Tibial nerve (tissue), 4 donors: ENCODE measurements around the gene TFDP2. TPM values are rescaled to one million over a fixed set of nuclear protein-coding genes. Genes with fewer than 3 reads are reported as not detected.
A peak's percentile ranks its signal among the peaks of the same experiment; 100 is the strongest.

ENCODE experiments used
- DNase-seq, 2 donors: peaks; one replicate each; pipeline ENCODE4 v3.0.0-alpha.2; 2019; ENCODE audit warnings: low spot score in 2 of 2
- H3K27ac ChIP-seq, 4 donors: fragments of 200-600 bp; sonication (generic) in 3 of 4; one replicate each; pipeline ENCODE4 v1.5.1; 2017 to 2019; ENCODE audit warnings: mild to moderate bottlenecking in 1 of 4
- H3K27me3 ChIP-seq, 2 donors: fragments of 200-600 bp; sonication (generic) in 1 of 2; one replicate each; pipeline versions ENCODE4 v1.5.1 to v1.6.0; 2017 to 2019
- H3K36me3 ChIP-seq, 3 donors: fragments of 200-600 bp; sonication (generic); one replicate each; pipeline ENCODE4 v1.5.1; 2018 to 2019
- H3K4me1 ChIP-seq, 4 donors: fragments of 200-600 bp; sonication (generic) in 3 of 4; one replicate each; pipeline ENCODE4 v1.5.1; 2017 to 2019
- H3K4me3 ChIP-seq, 4 donors: fragments of 200-600 bp; sonication (generic) in 3 of 4; one replicate each; pipeline ENCODE4 v1.5.1; 2017 to 2019; ENCODE audit warnings: mild to moderate bottlenecking in 1 of 4, moderate library complexity in 1 of 4
- H3K9me3 ChIP-seq, 4 donors: fragments of 200-600 bp; sonication (generic) in 3 of 4; one replicate each; pipeline ENCODE4 v1.5.1; 2017 to 2019
- CTCF ChIP-seq, 5 experiments: fragments of 200-600 bp in 3 of 5; fragments of 450-650 bp in 2 of 5; sonication (generic) in 3 of 5; IDR thresholded peaks; one replicate each; pipeline ENCODE4 v1.5.1; 2016 to 2019; ENCODE audit warnings: antibody characterized with exemption in 5 of 5, mild to moderate bottlenecking in 3 of 5, moderate library complexity in 2 of 5
- EP300 ChIP-seq, 2 donors: sonication (generic); formaldehyde crosslinking; IDR thresholded peaks; one replicate each; pipeline ENCODE4 v1.6.1; 2017; ENCODE audit warnings: antibody characterized with exemption in 2 of 2, mild to moderate bottlenecking in 1 of 2
- POLR2A ChIP-seq, 2 donors: fragments of 450-650 bp; IDR thresholded peaks; one replicate each; pipeline ENCODE4 v1.6.1; 2017; ENCODE audit warnings: antibody characterized with exemption in 2 of 2, mild to moderate bottlenecking in 2 of 2, moderate library complexity in 2 of 2
- WGBS, 2 donors: methylation state at CpG; one replicate each; pipeline ENCODE4 v1.1.5; 2018; 5-methylcytosine and 5-hydroxymethylcytosine counted together
- total RNA-seq, 4 donors: library from RNA; depleted of rRNA; stranded (reverse); fragments of >200 nt; gene quantifications; one replicate each; pipeline ENCODE4 v1.1.0, GENCODE V29; 2016

TFDP2 gene
- total RNA-seq, 4 donors from 2014 or later = 30.0 to 95.7 (median 70.6) TPM

GRCh38 chr3:142027300-142027699, 122.0 kb downstream of the TFDP2 start:
- H3K36me3 ChIP-seq = no peaks in the 10 kb centered on the region
- WGBS, 2 donors = 2 to 7% methylated on average over 3 of the region's 3 CpGs
- peak overlapping the region in 3 of 4 donors; percentile 16 to 41 (median 29) for H3K4me3 ChIP-seq
- no peaks in the 10 kb centered on the region for H3K9me3 ChIP-seq
- peak overlapping the region in 2 of 4 donors; percentile 18 to 65 for H3K27ac ChIP-seq
- DNase-seq = no peak
- H3K27me3 ChIP-seq = no peaks in the 10 kb centered on the region
- TF ChIP-seq POLR2A (IDR thresholded peaks at IDR 0.05) (no peak), CTCF (IDR thresholded peaks at IDR 0.05) (no peak), EP300 (IDR thresholded peaks at IDR 0.05) (no peak)
- H3K4me1 ChIP-seq = peaks cover 0 to 34% (median 1%) of the 10 kb centered on the region in 4 donors

GRCh38 chr3:142026333-142026732, 123.0 kb downstream of the TFDP2 start:
- H3K4me1 ChIP-seq = peaks cover 0 to 34% (median 1%) of the 10 kb centered on the region in 4 donors
- H3K27ac ChIP-seq = peak overlapping the region in 1 of 4 donors; percentile 41
- H3K36me3 ChIP-seq = no peaks in the 10 kb centered on the region
- H3K27me3 ChIP-seq = no peaks in the 10 kb centered on the region
- TF ChIP-seq EP300 (IDR thresholded peaks at IDR 0.05) (no peak), CTCF (IDR thresholded peaks at IDR 0.05) (no peak), POLR2A (IDR thresholded peaks at IDR 0.05) (no peak)
- H3K9me3 ChIP-seq = no peaks in the 10 kb centered on the region
- 48 to 59% methylated on average over 2 of the region's 2 CpGs for WGBS, 2 donors
- no peak overlapping the region for H3K4me3 ChIP-seq
- DNase-seq = no peak

GRCh38 chr3:142022381-142022780, 127.0 kb downstream of the TFDP2 start:
- no peaks in the 10 kb centered on the region for H3K9me3 ChIP-seq
- TF ChIP-seq EP300 (IDR thresholded peaks at IDR 0.05) = no peak
- TF ChIP-seq CTCF (IDR thresholded peaks at IDR 0.05) = no peak
- no peak for TF ChIP-seq POLR2A (IDR thresholded peaks at IDR 0.05)
- H3K36me3 ChIP-seq = peaks cover 0 to 4% (median 0%) of the 10 kb centered on the region in 3 donors
- no peak overlapping the region for H3K4me3 ChIP-seq
- DNase-seq = no peak
- WGBS, 2 donors = 43 to 55% methylated on average over 1 of the region's 1 CpG
- H3K27me3 ChIP-seq = no peaks in the 10 kb centered on the region
- peaks cover 0 to 21% (median 0%) of the 10 kb centered on the region in 4 donors for H3K4me1 ChIP-seq
- H3K27ac ChIP-seq = no peak overlapping the region

- Histone ChIP-seq H3K4me1 (peaks cover 0 to 8% (median 0%) of the 10 kb centered on the region in 4 donors), H3K9me3 (no peaks in the 10 kb centered on the region), H3K27ac (no peak overlapping the region), H3K27me3 (no peaks in the 10 kb centered on the region), H3K4me3 (no peak overlapping the region), H3K36me3 (peaks cover 0 to 4% (median 0%) of the 10 kb centered on the region in 3 donors)
- TF ChIP-seq CTCF (IDR thresholded peaks at IDR 0.05) (no peak), POLR2A (IDR thresholded peaks at IDR 0.05) (no peak), EP300 (IDR thresholded peaks at IDR 0.05) (no peak)
- no peak for DNase-seq
- 50 to 68% methylated on average over 2 of the region's 2 CpGs for WGBS, 2 donors
These were observed 128.2 kb downstream of the TFDP2 start for GRCh38 chr3:142021127-142021526.

- 65 to 74% methylated on average over 2 of the region's 2 CpGs for WGBS, 2 donors
These were observed 129.5 kb downstream of the TFDP2 start for GRCh38 chr3:142019794-142020320.

More at GRCh38 chr3:142019794-142020320, 129.5 kb downstream of the TFDP2 start:
- no peak overlapping the region for H3K27ac ChIP-seq
- H3K36me3 ChIP-seq = peaks cover 0 to 4% (median 0%) of the 10 kb centered on the region in 3 donors
- no peaks in the 10 kb centered on the region for H3K27me3 ChIP-seq
- no peaks in the 10 kb centered on the region for H3K9me3 ChIP-seq
- TF ChIP-seq POLR2A (IDR thresholded peaks at IDR 0.05) = no peak
- TF ChIP-seq EP300 (IDR thresholded peaks at IDR 0.05) = no peak
- TF ChIP-seq CTCF (IDR thresholded peaks at IDR 0.05) = no peak
- no peak for DNase-seq
- H3K4me3 ChIP-seq = no peak overlapping the region
- H3K4me1 ChIP-seq = peaks cover 0 to 6% (median 0%) of the 10 kb centered on the region in 4 donors
